GM21723 (cell line): ENCODE measurements around the gene ZDHHC11.
"Not testable (repeated sequence)": the region's sequence is repeated elsewhere in the genome, so short reads cannot be mapped to it uniquely, and the experiment has no call there.

Experiments used
- ATAC-seq: cut with Tn5 transposase; IDR thresholded peaks from one replicate; pipeline ENCODE4 v1.9.1; 2021; ENCODE audit warnings: mild to moderate bottlenecking, moderate library complexity; ENCODE audit not compliant: unreplicated experiment

The ZDHHC11 gene

DNA sequence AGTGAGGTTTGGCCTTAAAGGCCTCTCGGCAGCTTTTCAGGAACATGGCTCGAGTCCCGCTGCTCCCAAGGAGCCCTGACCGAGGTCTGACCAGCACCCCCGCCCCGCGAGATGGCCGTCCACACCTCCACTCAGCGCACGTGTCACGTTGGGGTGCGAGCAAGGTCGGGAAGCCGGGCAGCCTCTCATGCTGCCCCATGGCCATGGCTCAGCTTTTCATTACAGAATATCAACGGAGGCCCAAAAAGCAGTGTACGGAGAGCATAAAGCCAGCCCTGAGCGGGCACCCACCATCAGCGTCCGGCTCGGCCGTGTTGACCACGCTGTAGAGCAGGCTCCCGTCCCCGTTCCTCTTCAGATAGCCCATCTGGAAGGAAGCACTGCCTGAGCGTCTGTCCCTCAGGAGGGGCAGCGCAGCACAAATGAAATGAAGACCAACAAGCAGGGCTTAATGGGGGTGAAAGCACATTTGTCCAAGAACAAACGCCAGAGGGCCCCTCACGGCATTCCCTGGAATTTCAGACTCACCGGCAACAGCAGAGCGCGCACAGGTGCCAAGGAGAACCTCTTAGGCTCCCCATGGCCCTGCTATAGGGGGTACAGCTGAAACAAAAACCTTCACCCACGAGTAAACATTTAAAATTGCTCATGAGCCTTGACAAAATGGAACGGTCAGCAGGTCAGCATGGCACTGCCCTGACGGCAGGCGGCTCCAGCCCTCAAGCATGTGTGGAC is 30.2 kb upstream of the ZDHHC11 start:
- no peak for ATAC-seq

DNA sequence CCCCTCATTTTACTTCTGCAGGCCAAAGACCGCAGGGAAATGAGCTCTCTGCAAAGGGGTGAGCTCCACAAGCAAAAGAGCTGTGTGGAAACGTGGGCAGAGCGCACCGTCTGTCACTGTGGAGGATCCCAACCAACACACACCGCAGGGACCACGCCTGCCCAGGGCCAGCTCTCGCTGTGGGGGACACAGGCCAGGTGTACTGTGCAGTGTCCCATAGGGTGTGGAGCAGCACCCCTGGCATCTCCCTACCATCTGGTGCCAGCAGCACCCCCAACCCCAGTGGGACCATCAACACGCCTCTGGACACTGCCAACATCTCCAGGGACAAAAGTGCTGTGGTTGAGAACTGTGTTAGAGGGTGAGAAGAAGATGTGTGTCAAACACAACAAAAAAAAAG is 27.9 kb upstream of the ZDHHC11 start:
- not testable (repeated sequence) for ATAC-seq

DNA sequence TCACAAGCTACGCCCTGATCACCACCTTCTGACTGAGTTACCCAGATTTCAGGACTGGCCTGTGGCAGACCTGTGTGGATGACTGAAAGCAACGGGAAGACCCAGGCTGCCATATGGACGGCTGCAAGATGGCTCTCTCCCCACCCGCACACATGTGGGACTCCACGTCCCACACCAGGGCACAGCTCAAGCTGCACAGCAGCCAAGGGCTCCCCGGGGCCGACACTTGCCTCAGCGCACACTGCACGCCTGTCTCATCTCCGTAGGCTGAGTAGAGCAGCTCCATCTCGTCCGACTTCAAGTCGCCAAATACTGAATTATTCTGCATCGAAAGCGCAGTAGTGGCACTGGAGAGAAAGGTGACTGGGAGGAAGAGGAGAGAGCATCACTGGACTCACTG is 27.3 kb upstream of the ZDHHC11 start:
- ATAC-seq: no peak

DNA sequence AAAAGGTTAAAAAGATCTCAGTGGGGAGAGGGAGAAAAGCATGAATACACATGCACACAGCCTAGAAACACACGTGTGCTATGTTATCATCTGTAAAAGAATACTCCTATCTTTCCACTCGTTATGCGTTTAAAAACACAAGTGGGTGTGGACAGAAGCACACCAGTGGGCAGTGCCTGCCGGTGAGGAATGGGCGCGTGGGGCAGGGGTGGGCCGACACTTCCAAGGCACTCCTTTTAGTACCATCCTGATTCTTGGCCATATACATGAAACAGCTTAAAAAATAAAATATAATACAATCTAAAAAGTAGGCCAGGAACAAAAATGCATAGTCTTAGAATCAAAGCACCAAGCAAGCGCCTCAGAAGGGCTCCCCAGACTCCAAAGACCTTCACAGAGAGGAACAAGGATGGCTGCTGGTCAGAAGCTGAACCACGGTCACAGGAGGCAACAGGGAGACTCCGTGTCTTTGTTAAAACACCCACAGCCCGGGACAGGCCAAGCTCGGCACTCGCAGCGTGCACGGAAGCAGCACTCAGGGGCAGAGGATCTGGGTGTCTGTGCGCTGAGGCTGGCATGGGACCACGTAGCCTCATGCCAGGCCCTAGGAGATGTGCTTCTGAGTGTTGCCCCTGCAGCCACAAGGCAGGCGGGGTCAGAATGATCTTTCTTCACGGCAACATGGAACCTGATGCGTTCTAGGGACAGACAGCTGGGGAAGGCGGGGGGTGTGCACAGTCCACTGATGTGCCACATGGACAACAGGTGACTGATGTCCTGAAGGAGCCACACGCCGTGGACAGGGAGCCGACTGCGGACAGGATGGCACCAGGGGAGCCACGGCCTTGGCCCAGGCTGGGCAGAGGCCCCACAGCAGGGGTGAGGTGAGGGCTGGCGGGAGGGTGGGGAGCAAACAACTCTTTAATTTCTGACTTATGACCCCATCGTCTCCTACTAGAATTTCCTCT is 25.9 kb upstream of the ZDHHC11 start:
- ATAC-seq: no peak

DNA sequence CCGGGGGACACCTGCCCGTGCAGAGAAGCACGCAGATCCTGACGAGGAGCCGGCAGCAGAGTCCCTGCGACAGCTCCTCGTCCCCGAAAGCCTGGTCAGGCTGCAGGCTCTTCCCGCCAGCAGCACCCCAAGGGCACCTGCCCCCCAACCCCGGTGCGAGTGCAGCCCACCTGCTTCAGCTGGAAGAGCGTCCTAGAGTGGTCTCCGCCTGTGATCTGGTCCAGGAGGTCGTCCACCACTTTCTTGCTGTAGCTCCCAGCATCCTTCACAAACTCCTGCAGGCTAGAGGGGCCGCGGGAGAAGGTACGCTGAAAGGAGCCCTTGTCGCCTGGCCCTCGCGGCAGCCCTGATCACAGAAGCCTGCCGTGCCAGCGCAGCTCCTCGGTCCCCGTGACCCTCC is 25.1 kb upstream of the ZDHHC11 start:
- no peak for ATAC-seq

DNA sequence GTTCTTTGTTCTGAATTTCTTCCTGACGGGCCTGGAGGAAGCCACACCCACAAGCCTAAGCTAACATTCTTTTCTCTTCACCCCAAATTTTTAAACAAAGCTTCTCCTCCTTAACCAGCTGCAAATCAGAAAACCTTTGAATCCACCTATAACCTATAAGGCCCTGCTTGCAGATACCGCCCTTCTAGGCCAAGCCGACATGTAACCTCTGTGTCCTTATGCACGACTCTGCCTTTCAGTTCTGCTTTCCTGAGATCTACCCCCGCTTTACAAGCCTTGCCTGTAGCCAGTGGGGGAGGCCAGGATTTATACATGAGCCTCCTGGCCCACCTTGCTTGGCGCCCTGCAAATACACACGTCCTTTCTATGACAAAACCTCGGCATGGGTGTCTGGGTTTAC is 22.5 kb upstream of the ZDHHC11 start:
- peak; percentile 91 for ATAC-seq

DNA sequence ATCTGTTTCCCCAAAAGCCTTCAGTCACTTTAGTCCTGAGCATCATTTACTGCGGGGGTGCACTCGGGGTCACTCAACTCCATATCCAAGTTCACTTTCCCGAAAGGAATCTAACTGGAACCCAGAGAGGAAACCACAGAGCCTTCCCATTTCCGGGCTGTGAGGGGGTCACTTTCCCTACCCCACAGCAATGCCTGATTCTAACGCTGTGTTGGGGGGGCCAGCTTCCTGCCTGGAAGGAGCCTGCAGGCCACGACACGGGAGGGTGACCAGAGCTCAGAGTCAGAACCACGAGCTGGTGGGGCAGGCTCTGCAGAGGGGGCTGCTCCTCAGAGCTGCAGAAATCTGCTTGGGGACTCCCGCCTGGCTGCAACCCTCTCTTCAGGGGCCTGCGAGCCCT is 21.5 kb upstream of the ZDHHC11 start:
- no peak for ATAC-seq

DNA sequence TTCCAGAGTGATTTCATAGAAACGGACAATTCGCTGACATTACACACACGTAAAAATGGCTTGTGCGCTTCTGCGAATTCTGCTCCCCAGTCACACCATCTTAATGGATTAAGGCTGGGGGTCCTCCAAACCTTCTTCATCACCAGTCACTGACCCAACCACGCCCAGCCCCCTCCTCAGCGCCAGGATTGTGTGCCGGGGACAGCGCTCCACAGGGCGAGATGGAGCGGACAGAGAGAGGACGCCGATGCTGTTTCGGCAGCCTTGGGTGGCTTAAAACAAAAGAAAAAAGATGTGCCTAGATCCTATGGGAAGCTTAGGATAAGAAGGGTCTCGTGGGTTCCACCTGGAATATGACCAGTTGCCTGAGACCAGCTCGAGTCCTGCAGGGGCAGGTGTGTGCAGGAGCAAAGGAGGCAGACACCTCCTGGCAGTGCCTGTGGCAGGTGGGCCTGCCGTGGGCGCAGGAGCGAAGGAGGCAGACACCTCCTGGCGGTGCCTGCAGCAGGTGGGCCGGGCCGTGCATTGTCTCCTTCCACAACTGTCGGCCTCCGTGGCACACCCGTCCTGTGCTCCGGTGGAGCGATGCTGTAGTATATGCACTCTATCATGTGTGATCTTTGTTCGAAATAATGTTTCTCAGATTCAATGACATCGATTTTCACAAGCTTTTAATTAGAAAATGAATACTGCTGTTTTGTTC is 21.0 kb upstream of the ZDHHC11 start:
- ATAC-seq: no peak

DNA sequence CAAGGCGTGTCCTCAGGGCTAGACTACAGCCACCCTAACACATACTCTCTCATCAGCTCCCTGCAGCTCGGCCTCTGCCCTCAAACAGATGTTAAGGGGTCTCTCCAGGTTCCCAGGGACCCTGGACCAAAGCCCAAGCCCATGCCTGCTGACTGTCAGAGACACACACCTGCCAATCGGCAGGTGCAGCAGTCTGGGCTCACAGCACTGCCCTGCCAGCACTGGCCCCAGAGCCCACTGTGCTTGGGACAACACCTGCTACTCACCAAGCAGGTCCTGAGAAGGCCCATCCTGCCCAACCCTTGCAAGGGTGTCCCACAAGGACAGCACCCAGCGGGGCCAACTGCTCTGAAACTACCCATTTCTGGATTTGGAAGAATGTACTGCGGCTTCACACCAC is 20.2 kb upstream of the ZDHHC11 start:
- no peak for ATAC-seq

DNA sequence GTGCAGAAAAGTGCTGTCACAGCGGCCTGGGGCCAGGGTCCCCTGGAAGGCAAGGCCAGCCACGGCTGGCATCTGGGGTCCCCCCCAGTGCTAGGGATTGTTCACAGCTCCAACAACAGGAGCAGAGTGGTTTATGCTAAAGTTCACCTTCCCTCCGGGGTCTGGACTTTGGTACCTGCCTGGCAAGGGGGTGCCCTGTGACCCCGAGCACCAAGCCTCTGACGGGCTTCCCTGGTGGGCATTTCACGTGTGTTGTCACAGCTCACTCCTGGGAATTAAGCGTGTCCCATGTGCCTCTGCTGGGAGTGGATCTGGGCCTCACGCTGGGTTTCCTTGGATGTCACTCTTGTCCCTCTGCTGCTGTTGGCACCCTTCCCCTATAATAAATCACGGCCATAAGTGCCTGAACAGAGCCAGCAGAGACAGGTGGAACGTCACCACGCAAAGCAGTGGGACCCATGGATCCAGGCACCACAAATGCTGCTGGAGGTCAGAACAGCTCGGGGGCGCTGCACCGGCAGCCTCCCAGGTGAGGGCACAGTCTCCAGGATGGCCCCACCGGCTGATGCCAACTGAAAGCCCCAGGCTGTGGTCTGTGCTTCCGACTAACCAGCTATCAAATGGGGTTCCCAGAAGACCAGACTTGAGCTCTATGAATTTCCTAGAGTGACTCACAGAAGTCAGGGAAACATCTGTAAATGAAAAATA is 17.8 kb upstream of the ZDHHC11 start:
- ATAC-seq: no peak

DNA sequence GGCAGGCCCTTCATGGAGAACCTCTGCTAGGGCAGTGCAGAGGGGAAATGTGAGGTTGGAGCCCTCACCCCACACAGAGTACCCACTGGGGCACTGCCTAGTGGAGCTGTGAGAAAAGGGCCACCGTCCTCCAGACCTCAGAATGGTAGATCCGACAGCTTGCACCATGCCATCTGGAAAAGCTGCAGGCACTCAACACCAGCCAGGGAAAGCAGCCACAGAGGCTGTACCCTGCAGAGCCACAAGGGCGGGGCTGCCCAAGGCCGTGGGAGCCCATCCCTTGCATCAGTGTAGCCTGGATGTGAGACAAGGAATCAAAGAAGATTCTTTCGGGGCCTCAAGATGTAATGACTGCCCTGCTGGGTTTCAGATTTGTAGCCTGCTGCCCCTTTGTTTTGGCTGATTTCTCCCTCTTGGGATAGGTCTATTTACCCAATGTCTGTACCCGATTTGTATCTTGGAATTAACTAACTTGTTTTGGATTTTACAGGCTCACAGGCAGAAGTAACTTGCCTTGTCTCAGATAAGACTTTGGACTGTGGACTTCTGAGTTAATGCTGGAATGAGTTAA is 16.6 kb upstream of the ZDHHC11 start:
- no peak for ATAC-seq

DNA sequence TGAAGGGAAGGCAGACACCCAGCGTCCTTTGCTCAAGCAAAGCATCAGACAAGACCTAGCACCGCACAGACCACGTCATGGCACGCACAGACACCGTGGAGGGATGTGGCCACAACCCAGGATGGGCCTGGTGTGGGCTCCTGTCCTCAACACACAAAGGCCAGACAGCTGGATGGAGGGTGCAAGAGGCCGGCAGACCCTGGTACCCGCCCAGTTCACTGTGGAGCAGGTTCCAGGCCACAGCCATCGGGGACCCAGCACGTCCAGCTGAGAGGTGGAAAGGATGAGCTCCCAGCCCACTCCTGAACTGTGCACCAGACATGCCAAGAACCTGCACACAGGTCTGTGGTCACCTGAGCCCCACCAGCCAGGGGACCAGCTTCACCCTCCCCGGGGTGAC is 15.0 kb upstream of the ZDHHC11 start:
- ATAC-seq: no peak

DNA sequence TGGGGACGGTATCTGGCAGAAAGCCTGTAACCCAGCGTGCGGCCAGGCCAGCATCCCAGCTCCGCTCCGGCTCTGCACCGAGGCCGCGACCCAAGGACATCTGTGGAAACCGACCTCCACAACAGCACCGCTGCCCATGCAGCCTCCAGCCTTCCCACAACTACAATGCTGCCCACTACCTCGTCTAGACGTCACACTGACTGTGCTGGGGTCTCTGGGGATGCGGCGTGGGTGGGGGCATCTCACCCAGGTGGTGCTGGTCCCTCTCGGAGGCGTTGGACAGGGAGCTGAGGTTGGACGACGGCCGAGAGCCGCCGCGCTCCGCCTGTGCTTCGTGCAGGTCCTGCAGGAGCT is 14.4 kb upstream of the ZDHHC11 start:
- ATAC-seq: no peak

DNA sequence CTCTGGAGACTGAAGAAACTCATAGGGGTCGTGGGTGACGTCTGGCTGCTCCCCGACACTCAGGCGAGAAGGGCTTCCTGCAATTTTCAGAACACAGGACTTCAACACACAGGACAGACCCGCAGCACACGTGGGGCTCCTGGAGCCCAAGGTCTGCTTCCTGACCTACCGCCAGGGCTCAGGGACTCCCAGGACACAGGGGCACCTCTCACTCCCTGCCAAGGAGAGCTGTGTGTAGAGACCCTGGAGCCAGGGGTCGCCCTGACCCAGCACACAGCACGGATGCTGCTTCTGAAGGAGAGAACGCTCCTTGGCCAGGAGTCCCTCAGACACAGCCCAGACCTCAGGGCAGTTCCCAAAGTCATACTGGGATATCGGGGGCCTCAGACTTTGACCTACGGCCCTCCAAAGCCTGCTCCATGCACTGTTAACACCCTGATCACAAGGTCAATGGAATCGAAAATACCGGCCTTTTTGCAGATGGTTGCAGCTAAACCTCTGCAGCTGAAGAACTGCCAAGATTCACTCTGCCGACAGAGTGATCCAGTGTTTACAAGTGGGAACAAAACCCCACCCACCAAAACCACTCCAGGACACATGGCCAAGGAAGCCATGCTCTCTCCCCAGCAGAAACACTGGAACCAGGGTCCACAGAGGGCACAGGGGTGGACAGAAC is 13.8 kb upstream of the ZDHHC11 start:
- no peak for ATAC-seq

DNA sequence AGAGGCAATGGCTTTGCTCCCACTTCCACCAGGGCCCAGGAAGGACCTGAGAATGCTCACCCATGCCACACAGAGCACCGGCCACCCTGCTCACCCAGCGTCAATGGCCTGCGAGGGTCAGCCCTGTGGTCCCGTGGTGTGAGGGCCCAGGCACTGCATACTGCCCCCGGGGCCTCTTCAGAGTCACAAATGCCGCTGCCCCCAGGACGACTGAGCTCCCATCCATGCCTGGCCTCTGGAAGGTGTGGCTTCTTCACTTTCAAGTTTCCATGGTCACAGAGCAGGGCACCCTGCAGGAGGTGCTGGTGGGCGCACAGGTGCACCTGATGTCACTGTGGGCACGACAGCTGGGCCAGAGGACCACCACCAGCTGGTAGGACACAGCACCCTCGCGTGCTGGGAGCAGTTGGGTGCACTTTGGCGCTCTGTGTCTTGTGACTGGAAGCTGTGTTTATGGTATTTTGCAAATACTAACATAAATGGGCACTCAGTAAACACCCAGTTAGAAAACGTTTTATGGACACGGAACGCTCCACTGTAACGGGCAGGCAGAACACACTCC is 12.5 kb upstream of the ZDHHC11 start:
- ATAC-seq: no peak

DNA sequence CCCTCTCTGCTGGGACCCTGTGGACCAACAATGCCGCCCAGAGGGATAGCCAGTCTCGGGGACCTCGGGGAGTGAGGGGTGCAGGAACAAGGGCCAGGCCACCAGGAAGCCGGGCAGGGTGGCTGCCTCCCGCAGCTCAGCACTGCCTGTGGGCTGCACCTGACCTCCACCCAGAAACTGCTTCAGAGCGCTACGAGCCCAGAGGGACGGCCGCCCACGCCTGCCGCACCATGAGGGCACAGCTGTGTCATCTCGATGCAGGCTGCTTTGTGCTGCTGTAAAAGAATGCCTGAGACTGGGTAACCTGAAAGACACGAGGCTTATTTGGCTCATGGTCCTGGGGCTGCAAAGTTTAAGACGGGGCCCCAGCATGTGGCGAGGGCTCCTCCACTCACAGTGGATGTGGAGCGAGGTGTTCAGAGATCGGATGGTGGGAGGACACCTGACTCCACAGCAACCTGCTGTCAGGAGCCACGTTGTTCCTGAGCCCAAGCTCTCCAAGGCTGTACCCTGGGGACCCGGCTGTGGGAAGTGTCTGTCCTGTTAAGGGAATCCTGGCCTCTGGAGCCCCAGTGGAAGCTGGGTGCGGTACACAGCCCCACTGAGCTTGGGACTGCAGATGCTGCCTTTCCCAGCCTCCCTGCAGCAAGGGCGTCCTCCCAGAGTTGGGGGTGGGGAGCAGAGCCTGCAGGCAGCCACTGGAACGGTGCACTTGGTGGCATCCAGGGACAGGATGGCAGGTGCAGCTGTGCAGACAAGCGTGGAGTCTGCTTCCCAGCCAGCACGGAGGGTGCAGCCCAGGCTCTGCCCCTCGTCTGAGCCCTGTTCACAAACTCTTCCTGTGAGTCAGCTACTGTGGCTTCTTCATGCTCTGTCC is 11.8 kb upstream of the ZDHHC11 start:
- ATAC-seq: no peak

DNA sequence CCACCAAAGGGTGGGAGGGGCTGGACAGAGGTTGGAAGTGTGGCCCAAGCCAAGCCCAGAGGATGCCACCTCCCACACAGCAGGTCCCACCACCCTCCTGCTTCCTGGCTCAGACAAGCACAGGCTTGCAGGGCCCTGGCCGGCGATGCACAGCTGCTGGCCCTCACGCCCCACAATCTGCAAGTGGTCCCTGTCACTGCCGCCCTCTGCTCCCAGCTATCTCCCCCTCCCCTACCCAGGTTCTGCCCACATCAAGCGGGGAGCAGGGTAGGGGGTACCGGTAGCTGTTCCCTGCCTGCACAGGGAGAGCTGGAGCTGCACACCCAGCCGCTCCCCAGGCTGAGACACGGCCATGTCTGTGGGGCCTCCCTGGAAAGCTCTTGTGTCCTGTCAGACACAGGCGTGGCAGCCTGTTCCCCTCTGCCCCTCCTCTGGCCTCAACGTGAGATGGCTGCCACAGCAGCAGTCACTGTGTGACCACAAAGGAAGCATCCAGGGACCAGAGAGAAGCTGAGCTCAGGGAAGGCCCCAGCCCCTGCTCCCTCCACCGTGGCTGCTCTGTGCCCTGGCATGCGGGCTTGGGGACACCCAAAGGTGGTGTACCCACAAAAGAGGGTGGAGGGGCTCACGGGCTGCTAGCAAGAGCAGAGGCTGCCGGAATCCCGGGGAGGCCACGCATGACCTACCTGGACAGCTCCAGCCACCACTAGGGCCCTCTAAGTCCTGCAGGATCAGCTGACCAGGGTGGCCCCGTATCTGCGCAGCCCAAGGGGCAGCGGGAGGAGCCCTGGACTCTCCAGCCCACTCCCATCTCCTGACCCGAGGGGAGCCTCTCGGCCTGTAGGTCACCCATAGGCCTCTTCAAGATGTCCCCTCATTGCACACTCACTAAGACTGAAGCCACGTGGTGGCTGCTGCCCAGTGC is 10.9 kb upstream of the ZDHHC11 start:
- no peak for ATAC-seq
